Adrenal gland (tissue), 5 donors: ENCODE results near the gene CDK4.

Experiments used
- POLR2A ChIP-seq, 2 donors: fragments of 450-650 bp; IDR thresholded peaks; one replicate each; pipeline ENCODE4 v1.6.1; 2017; ENCODE audit warnings: antibody characterized with exemption in 2 of 2, mild to moderate bottlenecking in 2 of 2, moderate library complexity in 1 of 2
- TF ChIP-seq, protein P1 (sequence below), 6 experiments: fragments of 450-650 bp in 4 of 6; fragments of 200-600 bp in 2 of 6; sonication (generic) in 1 of 6; IDR thresholded peaks; 1 replicate in 5 of 6; 2 replicates in 1 of 6; pipeline versions ENCODE4 v1.5.1 to v1.8.0; 2016 to 2021; ENCODE audit warnings: antibody characterized with exemption in 6 of 6, mild to moderate bottlenecking in 2 of 6, moderate library complexity in 1 of 6
- donor health status: DM: no; HTN: no; CAD: no.

DNA sequence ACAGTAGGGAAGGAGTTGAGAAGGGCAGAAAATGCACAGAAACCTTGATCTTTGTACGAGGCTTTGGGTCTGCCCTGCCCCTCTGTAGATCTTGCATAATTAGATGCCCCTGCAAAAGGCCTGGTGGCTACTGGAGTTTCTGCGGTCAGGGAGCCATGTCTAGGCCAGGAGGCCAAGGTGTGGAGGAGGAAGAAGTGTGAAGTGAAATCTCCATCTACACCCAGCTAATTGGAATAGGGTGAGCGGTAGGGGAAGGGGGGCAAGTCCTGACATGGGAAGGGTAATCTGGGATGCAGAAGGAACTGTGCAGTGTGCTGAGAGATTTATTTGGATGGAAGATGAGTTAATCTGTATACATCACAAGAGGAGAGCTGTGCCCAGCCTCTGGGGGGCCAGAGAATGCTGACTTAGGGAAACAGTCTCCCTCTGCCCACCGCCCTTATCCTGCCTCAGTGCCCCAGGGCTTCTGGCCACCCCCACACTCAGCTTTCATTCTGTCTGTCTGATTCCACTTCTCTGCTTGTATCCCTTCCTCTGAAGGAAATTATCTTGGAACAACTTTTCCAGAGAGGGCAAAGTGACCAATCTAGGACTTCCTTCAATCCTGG lies 9.4 kb upstream of the CDK4 start:
- TF ChIP-seq POLR2A (IDR thresholded peaks at IDR 0.05): no peak
- TF ChIP-seq, protein P1, sequence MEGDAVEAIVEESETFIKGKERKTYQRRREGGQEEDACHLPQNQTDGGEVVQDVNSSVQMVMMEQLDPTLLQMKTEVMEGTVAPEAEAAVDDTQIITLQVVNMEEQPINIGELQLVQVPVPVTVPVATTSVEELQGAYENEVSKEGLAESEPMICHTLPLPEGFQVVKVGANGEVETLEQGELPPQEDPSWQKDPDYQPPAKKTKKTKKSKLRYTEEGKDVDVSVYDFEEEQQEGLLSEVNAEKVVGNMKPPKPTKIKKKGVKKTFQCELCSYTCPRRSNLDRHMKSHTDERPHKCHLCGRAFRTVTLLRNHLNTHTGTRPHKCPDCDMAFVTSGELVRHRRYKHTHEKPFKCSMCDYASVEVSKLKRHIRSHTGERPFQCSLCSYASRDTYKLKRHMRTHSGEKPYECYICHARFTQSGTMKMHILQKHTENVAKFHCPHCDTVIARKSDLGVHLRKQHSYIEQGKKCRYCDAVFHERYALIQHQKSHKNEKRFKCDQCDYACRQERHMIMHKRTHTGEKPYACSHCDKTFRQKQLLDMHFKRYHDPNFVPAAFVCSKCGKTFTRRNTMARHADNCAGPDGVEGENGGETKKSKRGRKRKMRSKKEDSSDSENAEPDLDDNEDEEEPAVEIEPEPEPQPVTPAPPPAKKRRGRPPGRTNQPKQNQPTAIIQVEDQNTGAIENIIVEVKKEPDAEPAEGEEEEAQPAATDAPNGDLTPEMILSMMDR (IDR thresholded peaks at IDR 0.05): no peak
